H1 (cell line): ENCODE data around the gene GLB1L2. TPM values are rescaled to one million over a fixed set of nuclear protein-coding genes. Genes with fewer than 3 reads are reported as not detected.

Source experiments
- CTCF ChIA-PET: fragments of 300-600 bp; sonication (Branson Sonifier 250); formaldehyde crosslinking; loops from one replicate; lab custom pipeline; 2021; ENCODE audit not compliant: partially characterized antibody; lab: Charles Lee
- POLR2A ChIA-PET: fragments of 300-600 bp; sonication (Branson Sonifier 250); formaldehyde crosslinking; loops from one replicate; lab custom pipeline; 2021; ENCODE audit warnings: inconsistent platforms; ENCODE audit not compliant: partially characterized antibody; lab: Charles Lee
- DNase-seq, 2 experiments: peaks; one replicate each; pipeline versions ENCODE4 v3.0.0 to v3.0.0-alpha.2; 2010 to 2022; ENCODE audit warnings: low spot score in 2 of 2, low read depth in 1 of 2, mixed read lengths in 1 of 2
- FAIRE-seq: peaks from 2 replicates; lab custom pipeline; 2011; peaks lifted over from hg19 to GRCh38; lab: Jason Lieb, UNC
- H2AFZ ChIP-seq: 2 replicates; pipeline ENCODE4 v1.8.1; 2012; ENCODE audit warnings: low read length, inconsistent platforms
- H2AK5ac ChIP-seq: 2 replicates; pipeline ENCODE4 v1.6.1; 2013; ENCODE audit warnings: low read depth, low read length
- H2BK120ac ChIP-seq: replicated peaks from 2 replicates; pipeline ENCODE3; 2013; ENCODE audit warnings: low read depth, low read length, inconsistent platforms
- H2BK12ac ChIP-seq: 2 replicates; pipeline ENCODE4 v1.6.1; 2013; ENCODE audit warnings: low read depth, low read length
- H2BK15ac ChIP-seq: 2 replicates; pipeline ENCODE4 v1.6.1; 2013; ENCODE audit warnings: low read length
- H2BK20ac ChIP-seq: 2 replicates; pipeline ENCODE4 v1.6.1; 2013; ENCODE audit warnings: low read length
- H2BK5ac ChIP-seq: 2 replicates; pipeline ENCODE4 v1.6.1; 2013; ENCODE audit warnings: low read depth, low read length
- H3K14ac ChIP-seq: 2 replicates; pipeline ENCODE4 v1.6.1; 2013; ENCODE audit warnings: inconsistent platforms; ENCODE audit not compliant: insufficient read length
- H3K18ac ChIP-seq: 2 replicates; pipeline ENCODE4 v1.6.1; 2013; ENCODE audit warnings: low read length; ENCODE audit errors: extremely low read depth
- H3K23ac ChIP-seq: 2 replicates; pipeline ENCODE4 v1.6.1; 2013; ENCODE audit warnings: inconsistent platforms; ENCODE audit not compliant: insufficient read length
- H3K23me2 ChIP-seq: 2 replicates; pipeline ENCODE4 v1.6.1; 2013; ENCODE audit warnings: low read depth, low read length
- H3K27ac ChIP-seq: 2 replicates; pipeline ENCODE4 v1.6.1; 2011; ENCODE audit warnings: low read depth, low read length, inconsistent platforms
- H3K27me3 ChIP-seq, 4 experiments: replicated peaks in 1 of 4; 1 replicate in 1 of 4; 2 replicates in 3 of 4; pipeline versions ENCODE4 v1.6.1 to v1.8.1; 2011 to 2013; ENCODE audit warnings: low read length in 3 of 4, mild to moderate bottlenecking in 3 of 4, inconsistent platforms in 2 of 4, mixed read lengths in 2 of 4, moderate library complexity in 1 of 4; ENCODE audit not compliant: control insufficient read depth in 3 of 4, insufficient read depth in 3 of 4; ENCODE audit errors: extremely low read depth in 1 of 4
- H3K36me3 ChIP-seq, 4 experiments: 2 replicates each; pipeline versions ENCODE4 v1.6.1 to v1.8.1; 2011 to 2013; ENCODE audit warnings: mild to moderate bottlenecking in 4 of 4, low read length in 3 of 4, moderate library complexity in 2 of 4, control low read depth in 1 of 4, inconsistent platforms in 1 of 4; ENCODE audit not compliant: insufficient read depth in 4 of 4, control insufficient read depth in 2 of 4
- H3K4ac ChIP-seq: replicated peaks from 2 replicates; pipeline ENCODE3; 2013; ENCODE audit warnings: low read length, low read depth, mixed read lengths, inconsistent platforms; ENCODE audit not compliant: insufficient read length
- H3K4me1 ChIP-seq, 4 experiments: replicated peaks in 1 of 4; 1 replicate in 1 of 4; 2 replicates in 3 of 4; pipeline versions ENCODE4 v1.6.1 to v1.8.1; 2011 to 2013; ENCODE audit warnings: low read length in 3 of 4, inconsistent platforms in 2 of 4, mixed read lengths in 1 of 4; ENCODE audit not compliant: insufficient read depth in 4 of 4, control insufficient read depth in 3 of 4
- H3K4me2 ChIP-seq, 2 experiments: 2 replicates each; pipeline versions ENCODE4 v1.6.1 to v1.8.1; 2011 to 2013; ENCODE audit warnings: low read depth in 2 of 2, low read length in 2 of 2, control low read depth in 1 of 2, inconsistent platforms in 1 of 2, mild to moderate bottlenecking in 1 of 2; ENCODE audit not compliant: insufficient read depth in 1 of 2
- H3K4me3 ChIP-seq, 4 experiments: fragments of 200-600, 300-600 bp in 1 of 4; sonication (generic), shearing (Covaris generic), sonication (Bioruptor Twin) in 1 of 4; 2 replicates each; pipeline versions ENCODE4 v1.5.1 to v1.8.1; 2011 to 2016; ENCODE audit warnings: low read length in 4 of 4, low read depth in 3 of 4, control low read depth in 2 of 4, inconsistent platforms in 2 of 4, mild to moderate bottlenecking in 2 of 4, mixed read lengths in 1 of 4, moderate library complexity in 1 of 4; ENCODE audit not compliant: insufficient read depth in 2 of 4; ENCODE audit errors: extremely low read depth in 1 of 4
- H3K56ac ChIP-seq: replicated peaks from 2 replicates; pipeline ENCODE3; 2013; ENCODE audit warnings: low read depth, mild to moderate bottlenecking, mixed read lengths, low read length, inconsistent platforms; ENCODE audit not compliant: insufficient read length
- H3K79me1 ChIP-seq: 2 replicates; pipeline ENCODE4 v1.6.1; 2013; ENCODE audit warnings: low read depth, low read length, control low read depth
- H3K79me2 ChIP-seq, 2 experiments: 2 replicates each; pipeline versions ENCODE4 v1.6.1 to v1.8.1; 2012 to 2013; ENCODE audit warnings: low read length in 2 of 2, mild to moderate bottlenecking in 2 of 2, inconsistent platforms in 1 of 2; ENCODE audit not compliant: insufficient read depth in 2 of 2, control insufficient read depth in 1 of 2
- H3K9ac ChIP-seq, 4 experiments: replicated peaks in 1 of 4; 1 replicate in 1 of 4; 2 replicates in 3 of 4; pipeline versions ENCODE4 v1.6.1 to v1.8.1; 2011 to 2013; ENCODE audit warnings: low read depth in 3 of 4, low read length in 3 of 4, control low read depth in 2 of 4, mild to moderate bottlenecking in 2 of 4, moderate library complexity in 2 of 4, inconsistent platforms in 1 of 4; ENCODE audit errors: extremely low read depth in 1 of 4
- H3K9me3 ChIP-seq, 2 experiments: 2 replicates each; pipeline versions ENCODE4 v1.6.1 to v1.8.1; 2012 to 2013; ENCODE audit warnings: mild to moderate bottlenecking in 2 of 2, moderate library complexity in 2 of 2, control low read depth in 1 of 2, inconsistent platforms in 1 of 2, low read depth in 1 of 2, low read length in 1 of 2, mixed read lengths in 1 of 2; ENCODE audit not compliant: insufficient read depth in 2 of 2
- H4K20me1 ChIP-seq, 2 experiments: replicated peaks in 1 of 2; 2 replicates each; pipeline versions ENCODE3 to v1.8.1; 2011 to 2013; ENCODE audit warnings: inconsistent platforms in 2 of 2, low read length in 2 of 2, mild to moderate bottlenecking in 1 of 2; ENCODE audit not compliant: insufficient read depth in 2 of 2, control insufficient read depth in 1 of 2
- H4K5ac ChIP-seq: 2 replicates; pipeline ENCODE4 v1.6.1; 2013; ENCODE audit warnings: low read length, low read depth, mixed read lengths, inconsistent platforms; ENCODE audit not compliant: insufficient read length
- H4K8ac ChIP-seq: 2 replicates; pipeline ENCODE4 v1.8.0; 2013; ENCODE audit warnings: mild to moderate bottlenecking, moderate library complexity, low read length, inconsistent platforms; ENCODE audit not compliant: insufficient read depth; ENCODE audit errors: extremely low read depth
- H4K91ac ChIP-seq: replicated peaks from 2 replicates; pipeline ENCODE3; 2013; ENCODE audit warnings: low read length, mixed read lengths, inconsistent platforms; ENCODE audit not compliant: insufficient read length
- ASH2L ChIP-seq: fragments of 200-600, 300-600 bp; sonication (generic); IDR thresholded peaks from one replicate; pipeline ENCODE4 v1.7.1; 2017; ENCODE audit warnings: low read length
- CREB1 ChIP-seq: IDR thresholded peaks from 2 replicates; pipeline ENCODE4 v1.6.1; 2012; ENCODE audit warnings: inconsistent platforms
- CTBP2 ChIP-seq: IDR thresholded peaks from 2 replicates; pipeline ENCODE4 v1.7.0; 2011; ENCODE audit warnings: borderline replicate concordance, mild to moderate bottlenecking, moderate library complexity, mixed read lengths, low read length; ENCODE audit not compliant: insufficient read depth, insufficient read length
- EP300 ChIP-seq, 2 experiments: IDR thresholded peaks; 1 replicate in 1 of 2; 2 replicates in 1 of 2; pipeline ENCODE4 v1.6.1; 2011 to 2012; ENCODE audit warnings: low read depth in 2 of 2, low read length in 2 of 2, mild to moderate bottlenecking in 2 of 2, borderline replicate concordance in 1 of 2, inconsistent platforms in 1 of 2, moderate library complexity in 1 of 2
- GTF2F1 ChIP-seq: IDR thresholded peaks from 2 replicates; pipeline ENCODE4 v1.6.1; 2012; ENCODE audit warnings: low read depth, low read length, improper control_type of control experiment, borderline replicate concordance
- MAX ChIP-seq: IDR thresholded peaks from 2 replicates; pipeline ENCODE4 v1.6.1; 2012; ENCODE audit warnings: inconsistent platforms
- NANOG ChIP-seq: IDR thresholded peaks from 2 replicates; pipeline ENCODE4 v1.6.1; 2011; ENCODE audit warnings: low read length, low read depth, mild to moderate bottlenecking, inconsistent platforms; ENCODE audit not compliant: insufficient read depth, poor library complexity, severe bottlenecking
- POLR2AphosphoS5 ChIP-seq: IDR thresholded peaks from 2 replicates; pipeline ENCODE4 v1.6.1; 2011; ENCODE audit warnings: low read depth, low read length
- POU5F1 ChIP-seq: IDR thresholded peaks from 2 replicates; pipeline ENCODE4 v1.6.1; 2011; ENCODE audit warnings: low read depth, mild to moderate bottlenecking, low read length, moderate library complexity
- RNF2 ChIP-seq: fragments of 200-900, 300-1000 bp; sonication (generic); IDR thresholded peaks from 2 replicates; pipeline ENCODE4 v1.7.1; 2016; ENCODE audit warnings: borderline replicate concordance, low read depth, mild to moderate bottlenecking, antibody characterized with exemption, low read length; ENCODE audit not compliant: poor library complexity, severe bottlenecking; ENCODE audit errors: missing control alignments
- SRF ChIP-seq: IDR thresholded peaks from 2 replicates; pipeline ENCODE4 v1.6.1; 2011; ENCODE audit warnings: mild to moderate bottlenecking, low read depth, low read length, moderate library complexity
- WGBS, 2 experiments: shearing (Covaris generic) in 1 of 2; methylation state at CpG; one replicate each; pipeline versions ENCODE4 v1.1.6 to v1.1.7; 2013 to 2015; ENCODE audit warnings: low lambda C conversion rate in 2 of 2, mixed read lengths in 2 of 2, inconsistent platforms in 1 of 2, low coverage in 1 of 2, missing lambda C conversion rate in 1 of 2; ENCODE audit not compliant: insufficient replicate concordance in 2 of 2, insufficient coverage in 1 of 2, insufficient read length in 1 of 2; ENCODE audit errors: extremely low coverage in 1 of 2, missing lambda C conversion rate in 1 of 2; 5-methylcytosine and 5-hydroxymethylcytosine counted together
- polyA plus RNA-seq, 7 experiments: library from polyadenylated mRNA; depleted of rRNA in 3 of 7; stranded (reverse) in 5 of 7; unstranded in 2 of 7; fragments of >200 nt in 5 of 7; fragments of 200-250 nt in 2 of 7; gene quantifications; 1 replicate in 5 of 7; 2 replicates in 1 of 7; 4 replicates in 1 of 7; pipeline versions ENCODE4 v1.2.1 to v1.2.3, GENCODE V29; 2011 to 2013; ENCODE audit warnings: missing spikeins in 2 of 7, mixed read lengths in 2 of 7
- total RNA-seq: library from RNA; stranded (reverse); fragmentation: NEBNext Ultra II Directional; extraction: Animal tissue kit (Norgen Biotek cat#: 25700); gene quantifications from 2 replicates; pipeline ENCODE4 v1.2.1, GENCODE V29; 2021

Gene GLB1L2
- total and polyA plus RNA-seq, 2 of the 8 experiments (the other 6 are each of a cell fraction or from before 2014, with no cell fraction given) = 4.4 to 7.9 TPM

DNA sequence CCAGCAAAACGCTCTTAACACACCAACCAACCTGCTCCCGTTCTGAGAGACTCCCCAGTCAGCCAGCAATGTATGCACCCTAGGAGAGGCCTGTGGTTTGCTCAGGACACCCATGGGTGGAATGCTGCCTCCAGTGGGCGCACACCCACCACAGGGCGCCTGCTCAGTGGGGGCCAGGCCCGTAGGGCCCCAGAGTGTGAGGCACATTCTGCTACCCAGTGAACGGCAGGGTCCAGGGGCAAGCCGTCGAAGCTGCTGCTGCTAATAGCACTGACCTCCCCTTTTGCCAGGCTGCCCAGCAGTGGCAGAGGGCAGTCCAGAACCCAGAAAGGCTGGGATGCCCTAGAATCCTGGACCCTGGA lies 67.5 kb downstream of the GLB1L2 start:
- POLR2A ChIA-PET = interaction anchor here (1.3 to 1.4 kb wide), 2 partner anchors 10 to 12 kb away, joined by 3 read pairs; no protein-coding TSS in a partner anchor
- H2AK5ac ChIP-seq = no peak overlapping the region

More for the DNA sequence above, 67.5 kb downstream of the GLB1L2 start:
- Histone ChIP-seq H2BK20ac (no peak overlapping the region), H3K27me3 (no peaks in the 10 kb centered on the region), H3K9me3 (no peaks in the 10 kb centered on the region), H3K79me1 (peaks cover 11% of the 10 kb centered on the region), H3K14ac (no peak overlapping the region), H3K4me1 (peaks cover 0 to 12% (median 3%) of the 10 kb centered on the region in 4 experiments; a peak in 2 of 7 replicates), H3K36me3 (peaks cover 0 to 4% (median 0%) of the 10 kb centered on the region in 4 experiments; a peak in 1 of 8 replicates), H3K4ac (no peak overlapping the region), H4K8ac (peak overlapping the region; percentile 38; the same call in 1 of the 2 replicates), H3K4me2 (no peak overlapping the region), H4K91ac (peak overlapping the region; percentile 12), H4K5ac (no peak overlapping the region), H2BK12ac (no peak overlapping the region), H4K20me1 (peaks cover 6 to 30% of the 10 kb centered on the region in 2 experiments), H3K18ac (no peak overlapping the region), H2AFZ (no peak overlapping the region), H3K23ac (no peak overlapping the region), H3K4me3 (no peak overlapping the region), H2BK120ac (no peak overlapping the region), H2BK5ac (no peak overlapping the region), H3K23me2 (0 out of 2 replicates have a peak, but pooled peaks cover 2% of the 10 kb centered on the region), H3K27ac (no peak overlapping the region), H3K9ac (no peak overlapping the region), H2BK15ac (no peak overlapping the region), H3K56ac (no peak overlapping the region), H3K79me2 (peaks cover 0 to 49% of the 10 kb centered on the region in 2 experiments; a peak in 1 of 4 replicates)
- FAIRE-seq (no peak), DNase-seq (no peak)
- TF ChIP-seq GTF2F1 = no peak
- TF ChIP-seq CTBP2 = no peak
- no peak for TF ChIP-seq SRF
- no peak for TF ChIP-seq POLR2AphosphoS5
- no peak for TF ChIP-seq POU5F1
- no peak for TF ChIP-seq EP300 (IDR thresholded peaks at IDR 0.05; ENCODE audit: borderline replicate concordance in 1 of 2, low read depth in 2 of 2, low read length in 2 of 2)
- TF ChIP-seq MAX = no peak
- TF ChIP-seq CREB1 = no peak
- TF ChIP-seq RNF2 = no peak
- TF ChIP-seq ASH2L = no peak
- no peak for TF ChIP-seq NANOG
- WGBS, 2 experiments = 88% methylated on average over 7 of the region's 8 CpGs; no CpG with 5 or more reads in 1 of the 2 experiments
- CTCF ChIA-PET = interaction anchor here (1.2 to 1.8 kb wide), 5 partner anchors 12 to 50 kb away, joined by 4 to 9 read pairs (median 7); partner anchors contain the start of gene B3GAT1
